ENCODE results near the gene MKNK2.

Gene MKNK2

DNA sequence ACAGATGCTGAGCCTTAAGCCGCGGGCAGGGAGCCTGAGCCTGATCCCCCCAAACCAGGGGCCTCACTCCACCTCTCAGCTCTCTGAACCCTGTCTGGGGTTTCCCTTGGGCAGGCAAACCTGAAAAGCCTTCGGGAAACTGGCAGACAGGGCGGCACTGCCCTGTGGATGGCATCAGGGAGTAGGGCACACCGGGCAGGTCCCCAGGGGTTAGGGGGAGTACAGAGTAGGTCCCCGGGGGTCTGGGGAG lies 9.7 kb downstream of the MKNK2 start:
- Histone ChIP-seq H3K4me1 (ENCODE audit: low read depth, poor library complexity, severe bottlenecking) (peaks cover 34% of the 10 kb centered on the region), H3K9ac (peak overlapping the region; percentile 90), H4K20me1 (ENCODE audit: insufficient read depth) (no peaks in the 10 kb centered on the region), H3K36me3 (ENCODE audit: insufficient read depth) (no peaks in the 10 kb centered on the region), H2AFZ (ENCODE audit: low read depth) (peak overlapping the region; percentile 23; the same call in 1 of the 2 replicates), H3K79me2 (ENCODE audit: insufficient read depth, low read depth) (peaks cover 5% of the 10 kb centered on the region; the same call in 1 of the 2 replicates), H3K27me3 (ENCODE audit: insufficient read depth, low read depth) (no peaks in the 10 kb centered on the region), H3K4me3 (IDR thresholded peaks at IDR 0.05; ENCODE audit: insufficient read depth, low read depth, low read length) (no peak overlapping the region), H3K4me2 (peak overlapping the region; percentile 93), H3K27ac (peak overlapping the region; percentile 91)
- TF ChIP-seq, protein P1, sequence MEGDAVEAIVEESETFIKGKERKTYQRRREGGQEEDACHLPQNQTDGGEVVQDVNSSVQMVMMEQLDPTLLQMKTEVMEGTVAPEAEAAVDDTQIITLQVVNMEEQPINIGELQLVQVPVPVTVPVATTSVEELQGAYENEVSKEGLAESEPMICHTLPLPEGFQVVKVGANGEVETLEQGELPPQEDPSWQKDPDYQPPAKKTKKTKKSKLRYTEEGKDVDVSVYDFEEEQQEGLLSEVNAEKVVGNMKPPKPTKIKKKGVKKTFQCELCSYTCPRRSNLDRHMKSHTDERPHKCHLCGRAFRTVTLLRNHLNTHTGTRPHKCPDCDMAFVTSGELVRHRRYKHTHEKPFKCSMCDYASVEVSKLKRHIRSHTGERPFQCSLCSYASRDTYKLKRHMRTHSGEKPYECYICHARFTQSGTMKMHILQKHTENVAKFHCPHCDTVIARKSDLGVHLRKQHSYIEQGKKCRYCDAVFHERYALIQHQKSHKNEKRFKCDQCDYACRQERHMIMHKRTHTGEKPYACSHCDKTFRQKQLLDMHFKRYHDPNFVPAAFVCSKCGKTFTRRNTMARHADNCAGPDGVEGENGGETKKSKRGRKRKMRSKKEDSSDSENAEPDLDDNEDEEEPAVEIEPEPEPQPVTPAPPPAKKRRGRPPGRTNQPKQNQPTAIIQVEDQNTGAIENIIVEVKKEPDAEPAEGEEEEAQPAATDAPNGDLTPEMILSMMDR (conservative IDR thresholded peaks at IDR 0.05; ENCODE audit: low read depth, low read length), result no peak

DNA sequence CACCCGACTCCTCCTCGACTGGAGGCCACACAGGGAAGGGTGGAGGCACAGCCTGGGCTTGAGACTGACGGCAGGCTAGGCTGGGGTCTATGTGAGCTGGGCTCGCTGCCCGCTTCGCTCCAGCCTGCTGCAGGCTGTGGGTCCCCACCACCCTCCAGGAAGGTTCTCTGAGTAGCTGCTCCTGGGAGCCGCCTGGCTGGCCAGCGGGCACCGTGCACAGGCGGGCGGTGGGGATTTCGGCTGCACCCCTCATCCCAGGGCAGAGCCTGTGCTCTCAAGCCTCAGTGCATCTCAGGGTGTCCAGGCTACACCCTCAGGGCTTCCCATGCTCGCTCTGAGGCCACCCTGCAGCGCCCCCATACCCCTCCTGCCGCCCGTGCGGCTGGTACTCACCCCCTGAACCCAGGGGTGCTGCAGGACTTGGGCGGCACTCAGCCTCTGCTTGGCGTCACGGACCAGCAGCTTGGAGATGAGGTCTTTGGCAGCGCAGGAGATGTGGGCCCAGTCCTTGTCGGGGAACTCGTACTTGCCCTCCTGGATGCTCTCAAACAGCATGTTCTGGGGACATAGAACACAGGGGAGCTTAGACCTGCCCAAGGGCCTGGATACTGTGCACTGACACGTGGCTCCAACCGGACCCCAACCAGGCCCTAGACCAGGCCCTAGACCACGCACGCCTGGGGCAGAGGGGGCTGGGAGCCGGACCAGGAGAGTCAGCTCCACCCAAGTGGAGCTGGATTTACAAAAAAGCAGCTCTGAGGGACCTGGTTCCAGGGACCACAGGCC lies 10.2 kb downstream of the MKNK2 start:
- Histone ChIP-seq H3K27ac (peak overlapping the region; percentile 91), H3K36me3 (ENCODE audit: insufficient read depth) (no peaks in the 10 kb centered on the region), H3K4me2 (peak overlapping the region; percentile 93), H3K4me3 (IDR thresholded peaks at IDR 0.05; ENCODE audit: insufficient read depth, low read depth, low read length) (no peak overlapping the region), H3K9ac (peak overlapping the region; percentile 90), H3K79me2 (ENCODE audit: insufficient read depth, low read depth) (peaks cover 5% of the 10 kb centered on the region; the same call in 1 of the 2 replicates), H3K27me3 (ENCODE audit: insufficient read depth, low read depth) (no peaks in the 10 kb centered on the region), H4K20me1 (ENCODE audit: insufficient read depth) (no peaks in the 10 kb centered on the region), H3K4me1 (ENCODE audit: low read depth, poor library complexity, severe bottlenecking) (peaks cover 34% of the 10 kb centered on the region), H2AFZ (ENCODE audit: low read depth) (no peak overlapping the region)
- TF ChIP-seq, protein P1 (conservative IDR thresholded peaks at IDR 0.05; ENCODE audit: low read depth, low read length), result no peak

DNA sequence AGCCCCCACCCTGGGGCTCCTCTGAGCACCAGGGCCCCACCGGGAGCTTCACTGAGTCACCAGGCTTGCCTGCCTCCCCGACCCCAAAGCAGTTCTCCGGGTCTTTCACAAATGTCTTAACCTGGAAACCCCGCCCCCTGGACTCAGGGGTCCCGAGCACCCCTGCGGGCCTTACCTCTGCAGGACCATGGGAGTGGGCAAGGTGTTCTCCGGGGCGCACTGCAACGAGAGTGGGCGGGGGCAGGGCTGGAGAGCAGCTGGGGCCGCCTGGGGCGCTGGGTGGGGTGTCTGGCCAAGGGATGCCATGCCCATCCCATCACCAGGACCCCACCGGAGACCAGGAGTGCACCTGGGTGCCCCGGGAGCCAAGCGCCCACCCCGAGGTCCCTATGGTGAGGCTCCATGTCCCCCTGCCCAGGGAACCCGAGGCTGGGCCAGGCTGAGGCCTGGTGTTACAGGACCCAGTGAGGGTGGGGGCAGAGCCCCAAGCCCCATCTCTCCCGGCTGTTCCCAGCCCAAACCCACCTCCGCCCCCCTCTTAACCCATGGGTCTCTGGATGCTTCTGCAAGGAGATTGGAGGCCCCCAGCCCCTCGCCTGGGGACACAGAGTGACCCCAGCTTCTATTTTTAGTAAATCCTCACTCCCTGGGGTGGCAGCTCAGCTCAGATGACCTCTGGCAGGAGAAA lies 10.9 kb downstream of the MKNK2 start:
- H3K36me3 ChIP-seq (ENCODE audit: insufficient read depth), result no peaks in the 10 kb centered on the region

DNA sequence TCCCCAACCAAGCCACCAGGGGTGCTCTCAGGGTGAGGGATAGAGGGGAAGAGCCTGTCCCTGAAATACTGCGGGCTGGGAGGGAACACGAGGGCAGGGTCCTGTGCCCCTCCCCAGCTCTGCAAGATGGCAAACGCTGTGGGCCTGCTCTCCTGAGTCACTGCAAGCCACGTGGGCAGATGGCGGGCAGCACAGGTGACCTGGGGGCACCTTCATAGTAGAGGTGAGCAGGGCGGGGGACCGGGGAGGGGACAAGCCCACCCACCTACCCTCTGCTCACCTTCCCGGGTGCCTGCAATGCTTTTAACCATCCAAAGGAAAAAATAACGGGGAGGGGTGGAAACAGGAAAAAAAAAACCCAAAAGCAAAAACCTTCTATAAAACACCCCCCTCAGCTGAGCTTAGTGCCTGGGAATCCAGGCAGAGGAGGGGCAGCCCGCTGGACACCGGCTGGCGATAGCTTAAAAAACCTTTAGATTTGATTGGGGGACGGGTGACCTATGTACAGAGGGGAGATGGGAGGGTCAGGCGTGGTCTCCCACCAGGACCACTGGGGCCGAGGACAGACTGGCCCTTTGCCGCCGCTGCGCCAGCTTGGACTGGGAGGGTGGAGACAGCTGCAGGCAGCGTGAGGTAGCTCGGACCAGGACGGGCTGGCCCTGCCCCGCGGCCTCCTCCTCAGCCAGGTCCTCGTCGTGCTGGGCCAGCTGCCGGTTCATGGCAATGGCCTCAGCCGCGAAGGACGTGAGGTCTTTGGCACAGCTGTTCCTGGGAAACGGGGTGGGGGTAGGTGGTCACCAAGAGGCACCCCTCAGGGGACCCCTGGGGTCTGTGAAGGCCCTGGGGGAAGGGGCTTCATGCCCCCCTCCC lies 11.7 kb downstream of the MKNK2 start:
- H3K9ac ChIP-seq, result no peak overlapping the region
- H3K4me1 ChIP-seq (ENCODE audit: low read depth, poor library complexity, severe bottlenecking), result peaks cover 34% of the 10 kb centered on the region
- H3K36me3 ChIP-seq (ENCODE audit: insufficient read depth), result no peaks in the 10 kb centered on the region
- no peak overlapping the region for H3K27ac ChIP-seq
- no peaks in the 10 kb centered on the region for H3K27me3 ChIP-seq (ENCODE audit: insufficient read depth, low read depth)
- no peak overlapping the region for H2AFZ ChIP-seq (ENCODE audit: low read depth)
- TF ChIP-seq, protein P1 (conservative IDR thresholded peaks at IDR 0.05; ENCODE audit: low read depth, low read length), result no peak
- H3K4me2 ChIP-seq, result no peak overlapping the region
- no peak overlapping the region for H3K4me3 ChIP-seq (IDR thresholded peaks at IDR 0.05; ENCODE audit: insufficient read depth, low read depth, low read length)
- no peaks in the 10 kb centered on the region for H4K20me1 ChIP-seq (ENCODE audit: insufficient read depth)
- H3K79me2 ChIP-seq (ENCODE audit: insufficient read depth, low read depth), result peaks cover 5% of the 10 kb centered on the region; the same call in 1 of the 2 replicates

More for the DNA sequence above, 10.9 kb downstream of the MKNK2 start:
- Histone ChIP-seq H3K9ac (no peak overlapping the region), H3K79me2 (ENCODE audit: insufficient read depth, low read depth) (peaks cover 5% of the 10 kb centered on the region; the same call in 1 of the 2 replicates), H3K4me2 (no peak overlapping the region; the same call in 1 of the 2 replicates), H3K27ac (peak overlapping the region; percentile 91; the same call in 1 of the 2 replicates), H2AFZ (ENCODE audit: low read depth) (no peak overlapping the region), H3K27me3 (ENCODE audit: insufficient read depth, low read depth) (no peaks in the 10 kb centered on the region), H3K4me1 (ENCODE audit: low read depth, poor library complexity, severe bottlenecking) (peaks cover 34% of the 10 kb centered on the region), H3K4me3 (IDR thresholded peaks at IDR 0.05; ENCODE audit: insufficient read depth, low read depth, low read length) (no peak overlapping the region), H4K20me1 (ENCODE audit: insufficient read depth) (no peaks in the 10 kb centered on the region)
- TF ChIP-seq, protein P1 (conservative IDR thresholded peaks at IDR 0.05; ENCODE audit: low read depth, low read length), result no peak

All from KMS-11 (cell line).